IPS-NIHi7 (cell line): ENCODE data around the gene KAZN.

Experiments
- DNase-seq: peaks from one replicate; pipeline ENCODE4 v3.0.0; 2012; ENCODE audit warnings: mixed read lengths; ENCODE audit errors: extremely low spot score

The KAZN gene

GRCh38 chr1:14930247-14930965, 331.9 kb downstream of the KAZN start:
- no peak for DNase-seq

DNA sequence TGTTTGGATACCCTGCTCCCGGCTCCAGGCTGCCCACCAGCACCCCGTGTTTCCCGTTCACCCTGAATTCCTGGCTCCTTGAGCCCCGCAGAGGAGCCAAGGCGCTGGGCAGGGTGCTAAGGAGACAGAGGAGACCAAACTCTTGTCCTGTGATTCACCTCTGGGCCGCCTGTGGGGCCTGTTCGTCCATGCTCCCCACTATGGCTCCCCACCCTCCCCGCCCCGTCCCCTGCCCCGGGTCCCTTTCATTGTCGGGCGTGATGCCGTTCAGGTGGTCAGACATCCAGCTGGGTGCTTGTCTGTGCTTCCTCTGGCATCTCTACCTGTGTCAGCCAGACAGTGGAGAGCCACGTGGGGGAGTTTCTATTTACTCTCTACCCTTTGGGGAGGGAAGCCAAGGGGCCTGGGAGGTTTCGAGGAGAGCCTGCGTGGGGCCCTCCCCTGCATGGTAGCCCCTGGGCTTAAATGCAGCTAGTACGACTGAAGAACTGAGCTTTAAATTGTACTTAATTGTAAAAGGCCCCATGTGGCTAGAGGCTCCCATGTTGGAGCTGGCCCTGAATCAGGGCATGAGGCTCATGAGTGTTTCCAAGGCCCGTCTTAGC, 333.7 kb downstream of the KAZN start:
- DNase-seq: no peak

GRCh38 chr1:14934867-14935266, 336.4 kb downstream of the KAZN start:
- no peak for DNase-seq

- DNase-seq: no peak
Observed at GRCh38 chr1:14936815-14937214, 338.3 kb downstream of the KAZN start.

DNA sequence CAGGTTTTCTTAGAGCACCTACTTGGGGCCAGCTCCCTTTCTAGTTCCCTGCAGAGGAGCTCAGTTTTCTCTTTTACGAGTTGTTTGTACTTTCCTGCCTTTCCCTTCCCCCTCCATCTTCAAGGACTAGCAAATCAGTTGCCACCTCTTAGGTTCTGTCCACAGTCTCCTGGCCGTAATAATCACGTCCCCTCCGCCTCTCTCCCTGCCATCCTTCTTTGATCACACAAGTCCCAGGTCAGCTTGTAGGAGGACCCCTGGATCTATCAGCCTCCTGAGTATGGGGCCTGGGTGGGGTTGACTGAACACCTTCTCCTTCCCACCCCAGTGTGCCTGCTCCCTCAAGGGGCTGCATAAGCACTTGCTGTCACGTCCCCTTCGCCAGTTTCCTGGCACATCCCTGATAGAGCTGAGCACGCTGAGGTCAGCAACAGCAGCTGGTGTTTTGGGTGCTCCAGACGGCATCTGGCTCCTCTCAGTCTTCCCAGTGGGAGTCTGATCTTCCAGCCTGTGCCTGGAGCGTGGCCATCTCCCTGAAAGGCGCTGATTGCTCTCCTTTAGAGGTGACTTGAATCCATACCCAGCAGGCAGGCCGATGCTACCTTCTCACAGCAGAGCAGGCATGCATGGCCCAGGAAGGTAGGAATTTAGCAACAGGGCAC, 338.9 kb downstream of the KAZN start:
- DNase-seq: no peak

DNA sequence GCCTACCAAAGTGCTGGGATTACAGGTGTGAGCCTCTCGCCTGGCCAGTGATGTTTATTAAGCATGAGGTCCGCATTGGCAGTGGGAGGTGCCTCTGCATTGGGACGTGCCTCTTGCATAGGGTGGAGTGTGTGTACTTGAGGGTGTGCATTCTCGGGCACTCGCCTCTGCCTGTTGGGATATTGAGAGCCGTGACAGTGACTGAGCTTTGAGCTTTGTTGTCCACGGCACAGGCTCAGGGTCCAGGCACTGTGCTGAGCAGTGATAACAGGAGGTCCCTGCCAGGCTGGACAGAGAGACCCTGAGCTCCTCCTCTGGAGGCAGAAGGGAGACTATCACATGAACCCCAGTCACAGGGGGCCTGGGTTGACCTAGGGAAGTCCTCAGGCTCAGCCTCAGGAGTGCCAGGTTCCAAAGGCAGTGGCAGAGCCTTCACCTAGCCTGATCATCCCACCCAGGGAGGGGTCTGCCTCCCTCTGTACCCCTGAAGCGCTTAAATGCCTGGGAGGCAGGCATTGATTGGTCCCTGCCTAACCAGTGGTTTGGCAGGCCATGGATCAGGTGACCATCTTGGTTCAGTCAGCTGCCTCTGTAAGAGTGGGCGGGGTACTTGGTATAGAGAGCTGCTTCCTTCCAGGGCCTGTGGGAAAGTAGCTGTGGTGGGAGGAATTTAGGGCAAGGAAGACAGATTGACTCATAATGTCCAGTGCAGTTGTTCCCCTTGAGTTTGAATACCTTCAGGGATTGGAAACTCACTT, 341.2 kb downstream of the KAZN start:
- no peak for DNase-seq

GRCh38 chr1:14940285-14940870, 341.9 kb downstream of the KAZN start:
- DNase-seq: no peak

GRCh38 chr1:14941864-14942263, 343.4 kb downstream of the KAZN start:
- DNase-seq: no peak

- no peak for DNase-seq
Observed at GRCh38 chr1:14944471-14944985, 346.0 kb downstream of the KAZN start.

GRCh38 chr1:14945132-14946010, 346.9 kb downstream of the KAZN start:
- no peak for DNase-seq

GRCh38 chr1:14946011-14946359, 347.5 kb downstream of the KAZN start:
- DNase-seq: no peak

DNA sequence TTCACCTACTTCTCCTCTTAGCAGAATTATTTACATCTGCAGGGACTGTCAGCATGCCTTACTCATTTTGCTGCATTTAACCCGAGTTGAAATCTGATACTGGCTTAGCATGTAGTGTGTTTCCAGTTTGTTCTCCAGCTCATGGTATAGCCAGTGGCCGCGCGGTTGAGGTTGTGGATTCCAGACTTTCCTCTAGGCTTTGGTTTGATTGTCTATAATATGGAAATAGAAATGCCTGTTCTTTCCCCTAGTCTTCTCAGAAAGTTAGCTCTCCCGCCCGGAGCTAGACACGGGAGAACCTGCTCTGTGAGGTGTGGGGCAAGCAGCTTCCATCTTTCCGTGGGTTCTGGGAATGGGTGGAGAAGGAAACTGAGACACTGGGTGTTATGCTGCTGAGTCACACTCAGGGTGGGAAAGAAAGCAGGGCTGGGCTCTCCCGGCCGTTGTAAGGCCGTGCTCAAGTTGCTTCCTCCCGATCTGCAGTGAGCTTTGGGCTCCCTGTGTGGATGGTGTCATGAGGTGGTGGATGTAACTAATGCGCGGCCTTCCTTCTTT, 348.3 kb downstream of the KAZN start:
- no peak for DNase-seq

DNA sequence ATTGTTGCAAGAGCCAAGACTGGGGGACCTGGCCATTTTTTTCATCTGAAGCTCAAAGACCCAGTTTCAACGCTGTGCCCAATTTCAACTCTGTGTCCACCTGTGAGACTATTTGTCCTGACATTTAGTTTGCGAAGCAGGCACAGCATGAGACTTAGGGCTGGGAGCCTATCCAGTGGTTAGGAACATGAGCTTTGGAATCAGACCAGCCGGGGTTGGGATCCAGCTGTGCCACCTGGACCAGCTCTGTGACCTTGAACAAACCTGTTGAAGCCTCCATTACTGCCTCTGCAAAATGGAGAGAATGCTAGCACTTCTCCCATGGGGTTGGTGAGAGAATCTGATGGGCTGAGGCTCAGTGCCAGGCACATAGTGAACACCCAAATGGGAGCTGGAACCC, 348.9 kb downstream of the KAZN start:
- no peak for DNase-seq

DNA sequence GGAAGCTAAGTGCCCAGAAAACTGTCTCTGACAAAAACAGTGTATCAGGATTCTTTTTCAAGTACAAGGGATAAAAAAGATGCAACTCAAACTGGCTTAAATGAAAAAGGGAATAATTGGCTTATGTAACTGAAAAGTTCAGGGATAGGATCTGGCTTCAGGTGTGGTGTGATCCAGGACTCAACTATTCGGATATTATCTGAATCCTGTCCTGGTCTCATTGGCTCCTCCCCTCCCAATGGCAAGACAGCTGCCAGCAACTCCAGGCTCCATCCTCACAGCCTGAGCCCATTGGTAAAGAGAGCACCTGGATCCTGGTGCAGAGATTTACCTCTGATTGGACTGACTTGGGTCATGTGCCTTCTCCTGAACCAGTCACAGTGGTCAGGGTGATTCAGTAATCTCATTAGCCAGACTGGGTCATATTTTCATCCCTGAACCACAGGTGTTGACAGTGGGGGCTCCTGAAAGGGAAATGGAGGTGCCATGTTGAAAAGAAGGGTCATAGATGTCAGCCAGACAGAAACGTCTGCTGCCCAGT, 349.7 kb downstream of the KAZN start:
- no peak for DNase-seq

GRCh38 chr1:14949270-14949835, 350.9 kb downstream of the KAZN start:
- no peak for DNase-seq

DNA sequence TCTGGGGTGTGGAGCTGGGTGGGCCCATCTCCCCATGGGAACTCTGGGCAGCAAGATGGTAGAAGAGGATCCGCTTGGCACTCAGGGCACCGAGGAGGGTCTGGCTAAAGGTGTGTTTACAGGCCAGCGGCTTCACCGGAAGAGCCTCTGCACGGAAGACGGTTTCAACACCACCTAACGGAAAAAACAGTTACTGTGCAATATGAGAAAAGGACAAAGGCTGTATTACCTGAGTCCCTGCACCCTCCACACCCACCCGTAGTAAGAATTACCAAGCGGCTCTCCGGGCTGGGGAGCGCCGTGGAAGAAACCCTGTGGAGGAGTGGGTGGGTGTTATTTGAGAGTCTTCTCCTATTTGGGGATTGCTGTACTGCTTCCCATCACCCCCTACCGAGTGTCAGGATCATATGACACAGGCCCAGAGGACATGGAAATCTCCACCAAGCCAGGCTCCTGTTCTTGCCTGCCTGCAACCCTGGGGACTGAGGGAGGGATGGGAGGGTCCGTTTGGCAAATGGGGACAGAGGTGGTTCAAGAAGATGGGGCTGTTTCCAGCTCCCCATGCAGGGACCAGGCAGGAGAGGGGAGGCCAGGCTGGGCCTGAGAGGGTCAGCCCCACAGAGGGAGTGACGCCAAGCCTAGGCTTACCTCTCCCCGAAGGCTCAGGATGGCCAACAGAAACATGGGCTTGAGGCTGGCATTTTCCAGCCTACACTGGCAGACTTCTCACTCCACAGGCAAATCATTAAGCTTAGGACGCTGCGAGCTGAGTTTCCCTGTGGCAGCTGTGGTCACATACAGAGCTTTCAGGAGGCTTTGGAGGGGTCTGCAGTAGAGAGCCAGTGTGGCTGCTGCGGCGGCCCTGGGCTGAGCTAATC, 351.6 kb downstream of the KAZN start:
- no peak for DNase-seq

GRCh38 chr1:14951766-14952165, 353.3 kb downstream of the KAZN start:
- no peak for DNase-seq

DNA sequence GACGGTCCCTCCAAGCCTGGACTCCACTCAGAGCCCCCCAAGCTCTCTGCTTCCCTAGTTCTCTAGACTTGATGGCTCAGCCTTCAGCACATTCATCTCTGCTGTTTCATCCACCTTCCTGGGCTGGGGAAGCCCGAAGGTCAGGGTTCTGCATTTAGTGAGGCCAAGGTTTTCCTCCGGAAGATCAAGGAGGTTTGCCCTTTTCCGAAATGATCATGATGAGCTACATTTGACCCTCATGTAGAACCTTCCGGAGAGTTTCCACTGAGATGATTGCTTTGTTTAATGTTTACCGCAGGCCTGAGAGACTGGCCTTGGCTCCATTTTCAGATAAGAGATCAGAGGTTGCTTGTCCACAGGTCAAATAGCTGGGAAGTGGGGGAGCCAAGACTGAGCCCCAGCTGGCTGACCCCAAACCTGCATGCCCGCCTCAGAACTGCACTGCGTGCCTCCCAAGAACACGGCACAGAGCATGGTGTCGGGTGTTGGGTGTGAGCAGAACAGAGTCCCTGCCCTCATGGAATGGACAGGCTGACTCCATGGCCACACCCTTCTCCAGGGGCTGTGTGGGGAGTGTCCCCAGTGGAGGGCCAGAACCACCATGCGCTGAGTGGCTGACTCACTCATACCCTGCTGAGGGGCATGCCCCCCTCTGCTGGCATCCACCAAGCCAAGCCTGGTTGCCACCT, 354.3 kb downstream of the KAZN start:
- no peak for DNase-seq
